HepG2 (cell line): ENCODE results near the gene AUTS2. TPM values are rescaled to one million over a fixed set of nuclear protein-coding genes. Genes with fewer than 3 reads are reported as not detected.

ENCODE experiments used
- ATAC-seq: fragments of 200-7000 bp; cut with Tn5 transposase; 3 replicates; pipeline ENCODE4 v1.9.1; 2020; ENCODE audit warnings: mild to moderate bottlenecking, moderate library complexity
- BruUV-seq: library from RNA; stranded (reverse); fragments of 400-500 nt; replicated peaks from 2 replicates; lab custom pipeline; 2021; lab: Mats Ljungman, UMichigan
- CTCF ChIA-PET: fragments of 300-600 bp; formaldehyde crosslinking; extraction: SDS; loops from one replicate; lab custom pipeline; 2021; ENCODE audit warnings: low total read pairs, inconsistent platforms, low intra/inter-chr PET ratio; lab: Yijun Ruan, JAX
- POLR2A ChIA-PET: fragments of 350-600 bp; sonication (Branson Sonifier 250); formaldehyde crosslinking; loops from one replicate; lab custom pipeline; 2020; ENCODE audit warnings: antibody characterized with exemption, inconsistent platforms; lab: Yijun Ruan, JAX
- DNase-seq: peaks from one replicate; pipeline ENCODE4 v3.0.0-alpha.2; 2015; ENCODE audit warnings: low spot score
- FAIRE-seq: peaks from 3 replicates; lab custom pipeline; 2011; peaks lifted over from hg19 to GRCh38; lab: Jason Lieb, UNC
- H2AFZ ChIP-seq: one replicate; pipeline ENCODE4 v1.6.1; 2011; ENCODE audit warnings: low read length, inconsistent platforms
- H3K27ac ChIP-seq: fragments of 300-600 bp; 3 replicates; pipeline ENCODE4 v1.8.0; 2011; ENCODE audit warnings: mixed run types, mild to moderate bottlenecking, mixed read lengths, low read length, inconsistent platforms; ENCODE audit not compliant: insufficient read depth; ENCODE audit errors: extremely low read length
- H3K27me3 ChIP-seq, 2 experiments: fragments of 200-600 bp in 1 of 2; 2 replicates in 1 of 2; 3 replicates in 1 of 2; pipeline versions ENCODE4 v1.6.0 to v1.8.0; 2011; ENCODE audit warnings: low read length in 2 of 2, mild to moderate bottlenecking in 2 of 2, moderate library complexity in 2 of 2, inconsistent platforms in 1 of 2; ENCODE audit not compliant: insufficient read depth in 2 of 2, control insufficient read depth in 1 of 2
- H3K36me3 ChIP-seq, 2 experiments: fragments of 200-600 bp in 1 of 2; replicated peaks in 1 of 2; 2 replicates in 1 of 2; 3 replicates in 1 of 2; pipeline versions ENCODE4 v1.5.1 to v1.8.0; 2011; ENCODE audit warnings: low read length in 2 of 2, inconsistent platforms in 1 of 2; ENCODE audit not compliant: insufficient read depth in 2 of 2, control insufficient read depth in 1 of 2
- H3K4me1 ChIP-seq: 2 replicates; pipeline ENCODE4 v1.5.1; 2012; ENCODE audit warnings: low read length, inconsistent platforms; ENCODE audit not compliant: insufficient read depth
- H3K4me2 ChIP-seq: 2 replicates; pipeline ENCODE4 v1.6.0; 2011; ENCODE audit warnings: low read depth, low read length, inconsistent platforms
- H3K4me3 ChIP-seq, 3 experiments: fragments of 200-600 bp in 1 of 3; sonication (generic), shearing (Covaris generic) in 1 of 3; replicated peaks in 1 of 3; 2 replicates each; pipeline ENCODE4 v1.5.1; 2011 to 2016; ENCODE audit warnings: low read length in 3 of 3, inconsistent platforms in 2 of 3, low read depth in 2 of 3, mild to moderate bottlenecking in 2 of 3, control low read depth in 1 of 3, mixed read lengths in 1 of 3; ENCODE audit not compliant: insufficient read depth in 1 of 3
- H3K79me2 ChIP-seq: one replicate; pipeline ENCODE4 v1.6.1; 2011; ENCODE audit warnings: low read length, inconsistent platforms; ENCODE audit not compliant: insufficient read depth
- H3K9ac ChIP-seq: 2 replicates; pipeline ENCODE4 v1.6.0; 2011; ENCODE audit warnings: mild to moderate bottlenecking, low read depth, low read length, inconsistent platforms; ENCODE audit not compliant: insufficient read depth
- H3K9me3 ChIP-seq: 2 replicates; pipeline ENCODE4 v1.5.1; 2012; ENCODE audit warnings: mild to moderate bottlenecking, low read length
- H4K20me1 ChIP-seq: 2 replicates; pipeline ENCODE4 v1.6.0; 2011; ENCODE audit warnings: inconsistent platforms, mild to moderate bottlenecking, low read length, moderate library complexity; ENCODE audit not compliant: insufficient read depth
- AKAP8 ChIP-seq: sonication (generic); formaldehyde crosslinking; IDR thresholded peaks from 2 replicates; pipeline ENCODE4 v1.5.1; 2020; ENCODE audit warnings: mild to moderate bottlenecking, missing genetic modification reagents
- ARNTL ChIP-seq: sonication (generic); formaldehyde crosslinking; IDR thresholded peaks from 2 replicates; pipeline ENCODE4 v1.4.0; 2020; ENCODE audit warnings: mild to moderate bottlenecking, missing genetic modification reagents
- ATAD3A ChIP-seq: sonication (generic); formaldehyde crosslinking; IDR thresholded peaks from 2 replicates; pipeline ENCODE4 v1.4.0; 2020; ENCODE audit warnings: missing genetic modification reagents
- BHLHE40 ChIP-seq: IDR thresholded peaks from 2 replicates; pipeline ENCODE4 v1.6.1; 2011; ENCODE audit warnings: low read length, improper control_type of control experiment
- CBX5 ChIP-seq: sonication (generic); formaldehyde crosslinking; IDR thresholded peaks from 2 replicates; pipeline ENCODE4 v1.4.0; 2020; ENCODE audit warnings: missing genetic modification reagents, borderline replicate concordance
- KMT2A ChIP-seq: sonication (generic); formaldehyde crosslinking; IDR thresholded peaks from 2 replicates; pipeline ENCODE4 v1.4.0; 2020; ENCODE audit warnings: missing genetic modification reagents
- MBNL3 ChIP-seq: fragments of 250-450 bp; sonication (Bioruptor Pico); conservative IDR thresholded peaks from 2 replicates; pipeline ENCODE4 v1.8.0; 2022; ENCODE audit warnings: mild to moderate bottlenecking, inconsistent platforms
- MXD4 ChIP-seq: IDR thresholded peaks from 2 replicates; pipeline ENCODE4 v1.6.1; 2016; ENCODE audit warnings: mild to moderate bottlenecking, missing biosample characterization, missing genetic modification reagents
- NFE2 ChIP-seq: sonication (generic); formaldehyde crosslinking; IDR thresholded peaks from 2 replicates; pipeline ENCODE4 v1.4.0; 2020; ENCODE audit warnings: missing genetic modification reagents
- NR1H2 ChIP-seq: sonication (generic); formaldehyde crosslinking; IDR thresholded peaks from 2 replicates; pipeline ENCODE4 v1.8.1; 2022; ENCODE audit warnings: low read depth, missing genetic modification reagents, borderline replicate concordance
- POLR2G ChIP-seq: fragments of 200-400 bp; formaldehyde crosslinking; IDR thresholded peaks from 2 replicates; pipeline ENCODE4 v1.6.1; 2018; ENCODE audit warnings: mild to moderate bottlenecking, low read depth, low read length, moderate library complexity
- RBFOX2 ChIP-seq: fragments of 200-400 bp; formaldehyde crosslinking; IDR thresholded peaks from 2 replicates; pipeline ENCODE4 v1.6.1; 2017; ENCODE audit warnings: low read depth, mild to moderate bottlenecking, low read length
- SRSF4 ChIP-seq: fragments of 200-400 bp; formaldehyde crosslinking; IDR thresholded peaks from one replicate; pipeline ENCODE4 v1.6.1; 2018; ENCODE audit warnings: mild to moderate bottlenecking, low read depth, low read length, moderate library complexity; ENCODE audit not compliant: poor library complexity, severe bottlenecking
- STAG1 ChIP-seq: sonication (generic); formaldehyde crosslinking; IDR thresholded peaks from 2 replicates; pipeline ENCODE4 v1.4.0; 2020; ENCODE audit warnings: missing genetic modification reagents
- THAP11 ChIP-seq: IDR thresholded peaks from 2 replicates; pipeline ENCODE4 v1.6.1; 2016; ENCODE audit warnings: missing biosample characterization, missing genetic modification reagents
- ZNF136 ChIP-seq: sonication (generic); formaldehyde crosslinking; IDR thresholded peaks from 2 replicates; pipeline ENCODE4 v1.8.1; 2022; ENCODE audit warnings: low read depth, mild to moderate bottlenecking, moderate library complexity, missing genetic modification reagents
- ZNF607 ChIP-seq: sonication (generic); formaldehyde crosslinking; IDR thresholded peaks from 2 replicates; pipeline ENCODE4 v1.5.1; 2020; ENCODE audit warnings: missing genetic modification reagents, mild to moderate bottlenecking, borderline replicate concordance
- ZSCAN12 ChIP-seq: sonication (generic); formaldehyde crosslinking; IDR thresholded peaks from 2 replicates; pipeline ENCODE4 v1.9.0; 2021; ENCODE audit warnings: mild to moderate bottlenecking, missing genetic modification reagents
- WGBS: methylation state at CpG from one replicate; pipeline ENCODE4 v1.1.6; 2017; ENCODE audit warnings: low lambda C conversion rate; 5-methylcytosine and 5-hydroxymethylcytosine counted together
- in situ Hi-C: cut with HindIII; loops from 2 replicates; pipeline ENCODE4 v1.10.0; 2017; ENCODE audit warnings: low pct_unique_long_range_greater_than_20kb; ENCODE audit not compliant: extremely low pct_ligation_motif_present
- intact Hi-C: fragments of 100-400 bp; cut with micrococcal nuclease; formaldehyde crosslinking; loops from one replicate; pipeline ENCODE4 v1.10.0; 2022; ENCODE audit not compliant: unreplicated experiment
- polyA plus RNA-seq, 8 experiments: library from polyadenylated mRNA; depleted of rRNA in 3 of 8; stranded (reverse) in 7 of 8; unstranded in 1 of 8; fragments of >200 nt; fragmentation: Illumina TruSeq in 4 of 8; extraction: Trizol in 4 of 8; gene quantifications; 2 replicates each; pipeline versions ENCODE4 v1.2.1 to v1.2.3, GENCODE V29; 2011 to 2016; ENCODE audit warnings: low read depth in 4 of 8, missing spikeins in 1 of 8, mixed read lengths in 1 of 8; ENCODE audit not compliant: insufficient read depth in 1 of 8
- total RNA-seq, 5 experiments: library from RNA; depleted of rRNA; stranded (reverse); fragments of >200 nt; fragmentation: Illumina TruSeq; extraction: Trizol; gene quantifications; 2 replicates each; pipeline ENCODE4 v1.2.3, GENCODE V29; 2016; ENCODE audit warnings: low read depth in 1 of 5
- TF ChIP-seq, protein P1 (sequence below): sonication (generic); formaldehyde crosslinking; IDR thresholded peaks from 2 replicates; pipeline ENCODE4 v1.9.0; 2022; ENCODE audit warnings: missing genetic modification reagents, mild to moderate bottlenecking, borderline replicate concordance

Gene AUTS2
- total and polyA plus RNA-seq, 2 of the 13 experiments (the other 11 are each of a cell fraction or from before 2014, with no cell fraction given), result 0.38 TPM; not detected in 1

DNA sequence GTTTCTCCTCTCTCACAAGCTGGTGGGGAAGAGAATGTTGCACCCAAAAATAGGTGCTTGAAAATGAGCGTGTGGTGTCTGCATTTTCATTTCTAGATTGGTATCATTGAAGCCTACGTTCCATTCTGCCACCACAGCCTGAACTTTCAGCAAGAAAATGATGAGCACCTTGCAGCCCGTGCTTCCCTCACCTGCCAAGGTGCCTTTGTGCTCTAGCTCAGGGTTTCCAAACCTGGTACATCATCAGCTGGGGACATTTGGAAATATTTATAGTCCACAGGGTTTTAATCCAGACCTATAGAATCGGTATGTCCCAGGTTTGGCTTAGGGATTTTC lies 701.2 kb downstream of the AUTS2 start:
- Histone ChIP-seq H4K20me1 (no peaks in the 10 kb centered on the region), H2AFZ (no peak overlapping the region), H3K9me3 (no peaks in the 10 kb centered on the region), H3K36me3 (no peaks in the 10 kb centered on the region), H3K79me2 (no peaks in the 10 kb centered on the region), H3K4me1 (no peaks in the 10 kb centered on the region), H3K4me2 (no peak overlapping the region), H3K9ac (no peak overlapping the region), H3K27me3 (no peaks in the 10 kb centered on the region), H3K27ac (no peak overlapping the region), H3K4me3 (no peak overlapping the region)
- DNase-seq (no peak), FAIRE-seq (no peak), ATAC-seq (no peak)
- TF ChIP-seq KMT2A (CRISPR knock-in tag) (no peak), ZNF607 (CRISPR knock-in tag) (no peak), BHLHE40 (no peak), SRSF4 (no peak), NFE2 (no peak), ZNF136 (CRISPR knock-in tag) (no peak), ARNTL (CRISPR knock-in tag) (no peak), CBX5 (CRISPR knock-in tag) (no peak), NR1H2 (no peak), MBNL3 (CRISPR knock-in tag) (no peak), ATAD3A (CRISPR knock-in tag) (no peak), ZSCAN12 (CRISPR knock-in tag) (no peak), STAG1 (CRISPR knock-in tag) (no peak), AKAP8 (CRISPR knock-in tag) (no peak), MXD4 (CRISPR knock-in tag) (no peak), THAP11 (CRISPR knock-in tag) (no peak), RBFOX2 (no peak), POLR2G (no peak)
- TF ChIP-seq, protein P1, sequence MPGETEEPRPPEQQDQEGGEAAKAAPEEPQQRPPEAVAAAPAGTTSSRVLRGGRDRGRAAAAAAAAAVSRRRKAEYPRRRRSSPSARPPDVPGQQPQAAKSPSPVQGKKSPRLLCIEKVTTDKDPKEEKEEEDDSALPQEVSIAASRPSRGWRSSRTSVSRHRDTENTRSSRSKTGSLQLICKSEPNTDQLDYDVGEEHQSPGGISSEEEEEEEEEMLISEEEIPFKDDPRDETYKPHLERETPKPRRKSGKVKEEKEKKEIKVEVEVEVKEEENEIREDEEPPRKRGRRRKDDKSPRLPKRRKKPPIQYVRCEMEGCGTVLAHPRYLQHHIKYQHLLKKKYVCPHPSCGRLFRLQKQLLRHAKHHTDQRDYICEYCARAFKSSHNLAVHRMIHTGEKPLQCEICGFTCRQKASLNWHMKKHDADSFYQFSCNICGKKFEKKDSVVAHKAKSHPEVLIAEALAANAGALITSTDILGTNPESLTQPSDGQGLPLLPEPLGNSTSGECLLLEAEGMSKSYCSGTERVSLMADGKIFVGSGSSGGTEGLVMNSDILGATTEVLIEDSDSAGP (CRISPR knock-in tag), result no peak
- WGBS, result 2% methylated on average over 4 of the region's 4 CpGs
- no TSS peak for BruUV-seq
- CTCF ChIA-PET, result no interaction called here
- in situ Hi-C loops, result no loop called here
- POLR2A ChIA-PET, result no interaction called here
- intact Hi-C loops, result no loop called here
